NCI-H82 (cell line): ENCODE measurements around the gene TLR2.

Experiments
- DNase-seq: peaks from one replicate; lab custom pipeline; 2025; lab: John Stamatoyannopoulos, UW

The TLR2 gene

GRCh38 chr4:153731239-153731638, 47.2 kb downstream of the TLR2 start:
- no peak for DNase-seq

GRCh38 chr4:153733751-153734448, 49.8 kb downstream of the TLR2 start:
- DNase-seq, result no peak

GRCh38 chr4:153735906-153736461, 51.9 kb downstream of the TLR2 start:
- DNase-seq, result no peak

GRCh38 chr4:153741541-153741940, 57.5 kb downstream of the TLR2 start:
- no peak for DNase-seq

GRCh38 chr4:153745651-153746050, 61.6 kb downstream of the TLR2 start:
- DNase-seq, result no peak

GRCh38 chr4:153747406-153747955, 63.4 kb downstream of the TLR2 start:
- DNase-seq, result no peak

- DNase-seq, result no peak
These were observed 64.3 kb downstream of the TLR2 start for GRCh38 chr4:153748378-153748777.

GRCh38 chr4:153750197-153750817, 66.2 kb downstream of the TLR2 start:
- peak; percentile 80 for DNase-seq

- DNase-seq, result no peak
These were observed 71.1 kb downstream of the TLR2 start for GRCh38 chr4:153755186-153755585.
